IMR-90 (cell line): ENCODE results near the gene OAS1.

Experiments
- BHLHE40 ChIP-seq: fragments of 150-350 bp; IDR thresholded peaks from 2 replicates; pipeline ENCODE4 v1.6.1; 2016; ENCODE audit warnings: mild to moderate bottlenecking, low read depth, low read length
- CEBPB ChIP-seq: IDR thresholded peaks from 2 replicates; pipeline ENCODE4 v1.6.1; 2012; ENCODE audit warnings: low read depth, low read length, improper control_type of control experiment
- FOS ChIP-seq: fragments of 150-350 bp; IDR thresholded peaks from 2 replicates; pipeline ENCODE4 v1.6.1; 2016; ENCODE audit warnings: low read depth, low read length
- MAFK ChIP-seq: IDR thresholded peaks from 2 replicates; pipeline ENCODE4 v1.6.1; 2012; ENCODE audit warnings: low read depth, low read length, improper control_type of control experiment
- MAZ ChIP-seq: IDR thresholded peaks from 2 replicates; pipeline ENCODE4 v1.6.1; 2012; ENCODE audit warnings: low read depth, mild to moderate bottlenecking, low read length, improper control_type of control experiment, moderate library complexity, borderline replicate concordance
- NFE2L2 ChIP-seq: fragments of 150-350 bp; IDR thresholded peaks from 2 replicates; pipeline ENCODE4 v1.6.1; 2016; ENCODE audit warnings: low read depth, mild to moderate bottlenecking, low read length
- POLR2A ChIP-seq: IDR thresholded peaks from 2 replicates; pipeline ENCODE4 v1.6.1; 2012; ENCODE audit warnings: mild to moderate bottlenecking, low read depth, low read length
- RAD21 ChIP-seq: IDR thresholded peaks from 2 replicates; pipeline ENCODE4 v1.6.1; 2012; ENCODE audit warnings: low read length, improper control_type of control experiment
- RCOR1 ChIP-seq: IDR thresholded peaks from 2 replicates; pipeline ENCODE4 v1.6.1; 2012; ENCODE audit warnings: mild to moderate bottlenecking, low read length, improper control_type of control experiment; ENCODE audit not compliant: insufficient replicate concordance
- RFX5 ChIP-seq: IDR thresholded peaks from 2 replicates; pipeline ENCODE4 v1.8.0; 2012; ENCODE audit warnings: low read depth, mild to moderate bottlenecking, low read length, moderate library complexity
- SMC3 ChIP-seq: fragments of 150-350 bp; IDR thresholded peaks from 2 replicates; pipeline ENCODE4 v1.6.1; 2016; ENCODE audit warnings: low read depth, mild to moderate bottlenecking, antibody characterized with exemption, low read length, moderate library complexity
- TF ChIP-seq, protein P1 (sequence below): conservative IDR thresholded peaks from 2 replicates; pipeline ENCODE4 v1.5.1; 2012; ENCODE audit warnings: mild to moderate bottlenecking, low read depth, low read length, improper control_type of control experiment
- TF ChIP-seq, protein P2 (sequence below): fragments of 150-350 bp; IDR thresholded peaks from 2 replicates; pipeline ENCODE4 v1.6.1; 2016; ENCODE audit warnings: low read depth, mild to moderate bottlenecking, low read length, moderate library complexity, borderline replicate concordance
- TF ChIP-seq, protein P3 (sequence below): fragments of 150-350 bp; IDR thresholded peaks from 2 replicates; pipeline ENCODE4 v1.6.1; 2017; ENCODE audit warnings: mild to moderate bottlenecking, antibody characterized with exemption, low read length, low read depth

DNA sequence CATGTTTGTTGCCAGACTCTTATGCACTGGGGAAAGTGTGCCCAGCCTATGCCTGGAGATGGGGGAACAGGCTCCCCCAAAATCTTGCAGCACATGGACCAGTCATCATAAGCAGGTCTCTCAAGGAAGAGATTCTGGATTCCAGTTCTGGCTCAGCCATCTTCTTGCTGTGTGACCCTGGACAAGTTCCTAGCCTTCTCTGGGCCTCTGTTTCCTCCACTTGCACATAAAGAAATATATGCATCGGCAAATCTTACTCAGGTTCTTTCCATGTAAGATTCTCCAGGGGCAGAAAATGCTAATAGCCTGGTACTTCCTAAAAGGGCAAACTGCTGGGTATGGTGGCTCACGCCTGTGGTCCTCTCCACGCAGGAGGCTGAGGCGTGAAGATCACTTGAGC lies 38.8 kb downstream of the OAS1 start:
- TF ChIP-seq CEBPB: no peak
- TF ChIP-seq, protein P1, sequence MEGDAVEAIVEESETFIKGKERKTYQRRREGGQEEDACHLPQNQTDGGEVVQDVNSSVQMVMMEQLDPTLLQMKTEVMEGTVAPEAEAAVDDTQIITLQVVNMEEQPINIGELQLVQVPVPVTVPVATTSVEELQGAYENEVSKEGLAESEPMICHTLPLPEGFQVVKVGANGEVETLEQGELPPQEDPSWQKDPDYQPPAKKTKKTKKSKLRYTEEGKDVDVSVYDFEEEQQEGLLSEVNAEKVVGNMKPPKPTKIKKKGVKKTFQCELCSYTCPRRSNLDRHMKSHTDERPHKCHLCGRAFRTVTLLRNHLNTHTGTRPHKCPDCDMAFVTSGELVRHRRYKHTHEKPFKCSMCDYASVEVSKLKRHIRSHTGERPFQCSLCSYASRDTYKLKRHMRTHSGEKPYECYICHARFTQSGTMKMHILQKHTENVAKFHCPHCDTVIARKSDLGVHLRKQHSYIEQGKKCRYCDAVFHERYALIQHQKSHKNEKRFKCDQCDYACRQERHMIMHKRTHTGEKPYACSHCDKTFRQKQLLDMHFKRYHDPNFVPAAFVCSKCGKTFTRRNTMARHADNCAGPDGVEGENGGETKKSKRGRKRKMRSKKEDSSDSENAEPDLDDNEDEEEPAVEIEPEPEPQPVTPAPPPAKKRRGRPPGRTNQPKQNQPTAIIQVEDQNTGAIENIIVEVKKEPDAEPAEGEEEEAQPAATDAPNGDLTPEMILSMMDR: no peak
- TF ChIP-seq NFE2L2: no peak
- TF ChIP-seq RAD21: no peak
- no peak for TF ChIP-seq SMC3
- TF ChIP-seq RCOR1: no peak
- TF ChIP-seq POLR2A: no peak
- no peak for TF ChIP-seq FOS
- no peak for TF ChIP-seq MAFK
- no peak for TF ChIP-seq BHLHE40
- TF ChIP-seq, protein P2, sequence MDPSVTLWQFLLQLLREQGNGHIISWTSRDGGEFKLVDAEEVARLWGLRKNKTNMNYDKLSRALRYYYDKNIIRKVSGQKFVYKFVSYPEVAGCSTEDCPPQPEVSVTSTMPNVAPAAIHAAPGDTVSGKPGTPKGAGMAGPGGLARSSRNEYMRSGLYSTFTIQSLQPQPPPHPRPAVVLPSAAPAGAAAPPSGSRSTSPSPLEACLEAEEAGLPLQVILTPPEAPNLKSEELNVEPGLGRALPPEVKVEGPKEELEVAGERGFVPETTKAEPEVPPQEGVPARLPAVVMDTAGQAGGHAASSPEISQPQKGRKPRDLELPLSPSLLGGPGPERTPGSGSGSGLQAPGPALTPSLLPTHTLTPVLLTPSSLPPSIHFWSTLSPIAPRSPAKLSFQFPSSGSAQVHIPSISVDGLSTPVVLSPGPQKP: no peak
- no peak for TF ChIP-seq RFX5
- TF ChIP-seq, protein P3, sequence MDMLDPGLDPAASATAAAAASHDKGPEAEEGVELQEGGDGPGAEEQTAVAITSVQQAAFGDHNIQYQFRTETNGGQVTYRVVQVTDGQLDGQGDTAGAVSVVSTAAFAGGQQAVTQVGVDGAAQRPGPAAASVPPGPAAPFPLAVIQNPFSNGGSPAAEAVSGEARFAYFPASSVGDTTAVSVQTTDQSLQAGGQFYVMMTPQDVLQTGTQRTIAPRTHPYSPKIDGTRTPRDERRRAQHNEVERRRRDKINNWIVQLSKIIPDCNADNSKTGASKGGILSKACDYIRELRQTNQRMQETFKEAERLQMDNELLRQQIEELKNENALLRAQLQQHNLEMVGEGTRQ: no peak
- no peak for TF ChIP-seq MAZ
